HG03103 (cell line): ENCODE data around the gene LIMS1.
"Not testable (repeated sequence)": the region's sequence is repeated elsewhere in the genome, so short reads cannot be mapped to it uniquely, and the experiment has no call there.

Experiments
- ATAC-seq: cut with Tn5 transposase; IDR thresholded peaks from one replicate; pipeline ENCODE4 v1.9.1; 2021; ENCODE audit warnings: low read depth; ENCODE audit not compliant: unreplicated experiment

LIMS1 gene, protein sequence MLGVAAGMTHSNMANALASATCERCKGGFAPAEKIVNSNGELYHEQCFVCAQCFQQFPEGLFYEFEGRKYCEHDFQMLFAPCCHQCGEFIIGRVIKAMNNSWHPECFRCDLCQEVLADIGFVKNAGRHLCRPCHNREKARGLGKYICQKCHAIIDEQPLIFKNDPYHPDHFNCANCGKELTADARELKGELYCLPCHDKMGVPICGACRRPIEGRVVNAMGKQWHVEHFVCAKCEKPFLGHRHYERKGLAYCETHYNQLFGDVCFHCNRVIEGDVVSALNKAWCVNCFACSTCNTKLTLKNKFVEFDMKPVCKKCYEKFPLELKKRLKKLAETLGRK

DNA sequence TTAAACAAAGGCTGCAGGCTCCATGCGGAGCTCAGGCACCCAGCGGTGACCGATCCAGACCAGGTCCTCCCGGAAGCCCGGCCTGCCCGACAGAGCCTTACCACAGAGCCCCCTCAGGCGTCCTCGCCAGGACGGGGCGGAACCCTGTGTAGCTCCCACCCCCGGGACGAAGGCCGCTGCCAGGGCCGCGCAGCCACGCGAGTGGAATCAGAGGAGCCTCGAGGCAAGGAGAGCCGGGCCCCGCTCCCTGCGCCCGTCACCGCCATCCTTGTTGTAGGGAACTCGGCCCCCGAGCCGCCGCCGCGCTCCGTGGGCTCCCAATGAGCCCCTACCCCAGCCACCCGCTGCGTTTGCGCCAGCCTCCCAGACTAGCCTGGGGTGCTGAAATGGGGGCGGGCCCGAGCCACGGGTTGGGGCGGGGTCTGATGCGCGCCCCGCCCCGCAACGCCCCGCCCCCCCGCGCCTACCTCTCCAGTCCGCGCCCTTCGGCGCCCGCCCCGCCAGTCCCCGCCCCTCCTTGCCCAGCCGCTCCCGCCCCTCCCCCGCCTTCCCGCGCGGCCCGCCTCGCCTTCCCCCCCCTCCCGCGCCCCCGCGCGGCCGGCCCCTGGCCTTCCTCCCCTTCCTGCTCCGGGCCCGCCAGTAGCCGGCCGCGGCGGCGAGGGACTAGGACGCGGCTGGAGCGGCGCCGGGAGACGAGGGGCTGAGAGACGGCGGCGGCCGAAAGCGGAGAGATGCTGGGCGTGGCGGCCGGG lies at the start of gene LIMS1:
Gene LIMS1 (plus strand): TSS at position 639 of the 752 bp plus-strand sequence. CDS start 93 bp downstream, at position 732.
- ATAC-seq = peak; percentile 80

DNA sequence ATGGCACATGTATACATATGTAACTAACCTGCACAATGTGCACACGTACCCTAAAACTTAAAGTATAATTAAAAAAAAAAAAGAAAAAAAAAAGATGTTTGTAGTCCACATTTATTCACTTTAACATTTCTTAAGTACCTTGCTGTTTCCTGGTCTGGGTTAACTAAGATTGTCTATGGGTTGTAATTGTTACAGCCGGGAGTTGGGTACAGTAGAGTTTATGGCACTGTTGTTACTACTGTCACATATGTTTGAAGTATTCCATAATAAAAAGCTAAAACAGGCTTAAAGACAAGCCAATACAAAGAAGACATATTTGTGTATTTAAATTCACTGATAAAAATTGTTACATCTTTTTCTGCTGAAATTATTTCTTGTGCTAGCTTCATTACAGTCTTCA lies 49.0 kb upstream of the LIMS1 start:
- ATAC-seq = no peak

DNA sequence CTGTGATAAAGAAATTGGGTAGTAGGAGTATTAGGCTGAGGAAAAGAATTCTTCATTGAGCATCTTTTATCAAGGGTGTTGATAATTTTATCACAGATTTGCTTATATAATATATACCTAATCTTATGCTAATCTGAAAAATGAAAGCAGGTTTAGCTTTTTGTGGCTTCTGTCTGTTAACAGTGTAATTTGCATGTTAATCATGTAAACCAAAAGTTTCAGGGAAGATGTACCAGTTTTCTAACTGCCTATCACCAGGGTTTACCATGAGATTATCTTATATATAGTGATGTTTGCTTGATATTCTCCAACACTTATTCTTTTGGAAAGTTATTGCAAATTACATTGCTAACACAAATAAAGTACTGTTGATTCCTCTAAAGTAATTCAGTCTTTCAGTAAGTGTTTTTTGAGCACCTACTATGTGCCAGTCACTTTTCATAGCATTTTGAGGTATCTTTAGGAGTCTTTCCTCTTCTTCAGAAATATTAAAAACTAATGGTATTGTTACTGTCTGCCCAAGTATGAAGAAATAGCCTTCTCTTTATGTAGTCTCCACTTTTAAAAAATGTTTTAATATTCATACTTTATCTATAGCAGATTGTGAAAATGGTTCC lies 43.7 kb upstream of the LIMS1 start:
- no peak for ATAC-seq

DNA sequence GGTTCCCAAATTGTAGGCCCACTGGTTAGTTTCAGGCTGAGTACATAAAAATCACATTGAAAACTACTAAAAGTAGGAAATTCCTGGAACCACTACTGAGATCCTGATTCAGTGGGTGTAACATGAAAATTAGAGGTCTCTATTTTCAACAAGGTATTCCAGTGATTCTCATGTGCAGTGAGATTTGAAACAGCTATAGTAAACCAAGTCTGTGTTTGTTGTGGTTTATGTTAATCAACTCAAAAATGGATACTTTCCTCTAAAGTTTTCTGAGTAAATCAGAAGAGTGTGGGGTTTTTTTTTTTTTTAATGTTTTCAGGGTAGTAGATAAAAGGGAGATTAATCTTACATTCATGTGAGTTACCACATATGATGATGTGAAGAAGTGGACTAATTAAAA lies 42.4 kb upstream of the LIMS1 start:
- ATAC-seq = no peak

DNA sequence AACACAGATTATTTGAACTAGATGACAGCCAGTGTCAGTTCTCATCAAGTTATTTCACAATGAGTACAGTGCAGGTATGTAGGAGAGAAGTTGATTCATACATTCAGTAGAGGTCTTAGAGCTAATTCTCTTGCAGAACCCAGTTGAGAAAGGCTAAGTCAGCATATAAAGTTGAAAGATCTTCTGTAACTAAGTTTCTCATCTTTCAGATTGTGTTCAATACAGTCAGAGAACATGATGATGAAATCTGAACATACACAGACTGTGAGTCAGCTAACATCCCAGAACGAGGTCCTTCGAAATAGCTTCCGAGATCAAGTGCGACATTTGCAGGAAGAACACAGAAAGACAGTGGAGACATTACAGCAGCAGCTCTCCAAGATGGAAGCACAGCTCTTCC lies 41.9 kb upstream of the LIMS1 start:
- ATAC-seq = no peak

DNA sequence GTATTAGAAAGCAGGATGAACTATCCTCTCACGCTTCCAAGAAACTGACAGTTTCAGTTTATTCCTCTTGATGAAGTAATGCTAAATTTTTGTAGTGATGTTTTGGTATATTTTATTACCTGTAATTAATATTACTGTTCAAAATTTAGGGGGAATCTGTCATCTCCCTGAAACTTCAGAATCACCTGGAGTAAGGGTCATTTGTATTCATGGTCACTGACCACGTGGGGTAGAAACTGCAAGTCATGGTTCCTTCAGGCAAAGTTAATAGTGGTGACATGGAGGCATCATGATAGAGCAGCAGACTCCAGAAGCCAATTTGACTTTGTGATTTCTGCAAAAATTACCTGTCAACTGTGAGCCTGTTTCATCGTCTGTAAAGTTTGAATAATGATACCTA lies 38.1 kb upstream of the LIMS1 start:
- ATAC-seq = not testable (repeated sequence)

DNA sequence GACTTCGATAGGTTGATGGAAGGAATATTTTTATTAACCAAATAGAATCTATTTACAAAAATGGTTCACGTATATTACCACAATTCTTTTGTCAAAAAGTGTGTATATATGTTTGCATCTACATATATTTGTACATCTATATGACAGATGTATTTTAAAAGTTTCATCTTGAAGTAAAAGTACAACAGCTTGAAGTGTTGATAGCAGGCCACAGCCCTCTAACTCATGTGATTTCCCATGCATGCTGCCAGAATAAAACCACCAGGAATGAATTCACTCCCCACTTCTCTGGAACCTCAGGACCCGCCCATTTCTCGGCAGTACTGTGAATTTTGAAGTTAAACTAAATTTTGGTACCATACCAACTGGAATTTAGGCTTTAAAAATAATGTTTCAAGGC lies 26.6 kb upstream of the LIMS1 start:
- not testable (repeated sequence) for ATAC-seq

DNA sequence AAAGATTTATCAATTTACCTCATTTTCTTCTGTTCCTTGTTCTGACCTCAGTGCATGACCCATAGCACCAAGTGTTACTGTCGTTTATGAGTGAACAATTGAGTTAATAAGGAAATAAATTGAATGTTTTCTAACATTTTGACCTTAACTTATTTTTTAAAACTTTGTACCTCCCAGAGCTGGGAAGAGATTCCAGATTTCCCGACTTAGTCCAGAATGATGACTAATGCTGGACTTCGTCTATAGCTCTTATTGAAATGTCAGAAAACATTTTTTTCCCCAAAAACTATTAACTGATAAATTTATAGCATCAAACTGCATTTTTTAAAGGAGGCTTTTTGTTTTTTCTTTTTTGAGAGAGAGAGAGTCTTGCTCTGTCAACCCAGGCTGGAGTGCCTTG lies 21.8 kb upstream of the LIMS1 start:
- not testable (repeated sequence) for ATAC-seq

DNA sequence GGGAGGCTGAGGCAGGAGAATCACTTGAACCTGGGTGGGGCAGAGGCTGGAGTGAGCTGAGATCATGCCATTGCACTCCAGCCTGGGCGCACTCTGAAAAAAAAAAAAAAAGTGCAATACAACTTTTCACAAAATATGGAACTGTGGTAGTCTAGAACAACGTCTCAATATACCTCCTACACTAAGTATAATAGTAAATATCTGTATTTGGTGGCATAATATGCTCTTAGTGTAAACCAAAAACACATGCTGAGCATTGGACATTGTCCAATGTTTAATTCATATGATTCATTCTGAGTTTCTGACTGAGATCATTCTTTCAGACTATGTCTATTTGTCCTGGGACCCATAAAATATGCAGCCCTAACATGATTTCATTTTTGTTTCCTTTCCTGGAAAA lies 19.8 kb upstream of the LIMS1 start:
- not testable (repeated sequence) for ATAC-seq

DNA sequence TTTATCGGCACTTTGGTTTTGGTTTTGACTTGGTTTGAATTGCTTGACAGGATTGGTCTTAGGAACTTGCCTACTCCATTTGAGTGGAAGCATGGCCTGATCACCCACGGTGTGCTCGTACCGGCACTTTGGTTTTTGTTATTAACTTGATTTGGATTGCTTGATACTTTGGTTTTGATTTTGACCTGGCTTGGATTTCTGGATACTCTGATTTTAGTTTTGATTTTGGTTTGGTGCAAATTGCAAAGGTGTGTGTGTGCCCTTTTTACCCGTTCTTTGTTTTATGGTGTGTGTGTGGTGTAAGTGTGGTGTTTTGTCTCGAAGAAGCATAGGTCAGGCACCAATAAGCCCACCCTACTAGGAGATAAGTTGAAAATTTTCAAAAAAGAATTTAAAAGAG lies 9.6 kb upstream of the LIMS1 start:
- not testable (repeated sequence) for ATAC-seq

DNA sequence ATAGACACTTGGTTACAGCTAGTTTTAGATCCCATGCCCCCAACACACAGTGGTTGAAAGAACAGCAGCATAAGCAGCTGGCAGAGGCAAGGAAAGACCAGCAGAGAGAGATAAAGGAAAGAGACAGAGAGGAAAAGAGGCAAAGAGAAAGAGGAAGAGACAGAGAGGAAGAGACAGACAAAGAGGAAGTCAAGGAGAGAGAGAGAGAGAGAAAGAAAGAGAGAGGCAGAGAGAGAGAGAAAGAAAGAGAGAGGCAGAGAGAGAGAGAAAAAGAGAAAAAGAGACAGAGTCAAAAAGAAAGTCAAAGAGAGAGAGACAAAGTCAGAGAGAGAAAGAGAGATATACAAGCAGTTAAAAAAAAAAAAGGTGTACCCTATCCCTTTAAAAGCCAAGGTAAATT lies 9.0 kb upstream of the LIMS1 start:
- not testable (repeated sequence) for ATAC-seq

DNA sequence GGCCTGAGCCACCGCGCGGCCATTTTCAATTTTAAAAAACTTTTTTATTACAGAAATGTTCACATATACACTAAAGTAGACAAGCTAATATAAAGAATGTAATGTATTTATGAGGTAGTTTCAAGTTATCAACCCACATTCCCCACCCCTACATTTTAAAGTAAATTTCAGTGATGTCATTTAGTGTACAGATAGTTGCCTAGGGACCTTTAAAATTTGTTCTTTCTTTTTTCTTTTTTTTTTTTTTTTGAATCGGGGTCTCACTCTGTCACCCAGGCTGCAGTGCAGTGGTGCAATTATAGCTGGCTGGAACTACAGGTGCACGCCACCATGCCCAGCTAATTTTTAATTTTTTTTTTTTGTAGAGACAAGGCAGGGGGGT lies 2.6 kb upstream of the LIMS1 start:
- ATAC-seq = no peak

DNA sequence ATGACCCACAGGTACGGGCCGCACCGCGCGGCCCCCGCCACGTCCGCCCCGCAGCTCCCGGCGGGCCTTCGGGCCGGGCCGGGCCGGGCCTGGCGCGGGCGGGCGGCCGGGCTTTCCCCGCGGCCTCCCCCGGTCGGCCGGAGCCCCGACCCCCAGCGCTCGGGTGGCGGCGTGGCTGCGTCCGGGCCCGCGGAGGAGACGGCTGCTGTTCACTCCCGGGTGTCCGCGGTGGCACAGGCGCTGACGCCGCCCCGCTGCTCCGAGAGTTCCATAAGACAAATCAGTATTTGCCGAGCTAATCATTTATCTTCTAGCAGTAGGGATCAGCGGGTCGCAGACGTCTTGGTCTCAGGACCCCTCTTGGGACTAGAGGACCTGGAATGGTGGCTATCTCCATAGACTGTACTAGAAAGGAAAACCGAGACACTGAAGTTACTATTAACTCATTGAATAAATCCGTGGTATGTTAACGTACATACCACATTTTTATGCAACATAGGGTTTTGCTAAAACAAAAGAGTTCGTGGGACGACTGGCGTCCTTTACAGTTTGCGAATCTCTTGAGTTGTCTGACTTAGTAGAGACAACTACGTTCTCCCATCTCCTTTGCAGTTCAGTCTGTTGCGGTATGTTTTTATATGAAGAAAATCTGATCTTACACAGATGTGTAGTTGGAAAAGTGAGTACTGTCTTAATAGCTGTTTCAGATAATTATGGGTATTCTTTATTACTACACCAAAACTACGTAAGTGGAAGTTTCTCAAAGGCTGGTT lies 500 bp downstream of the LIMS1 start:
- peak; percentile 32 for ATAC-seq

DNA sequence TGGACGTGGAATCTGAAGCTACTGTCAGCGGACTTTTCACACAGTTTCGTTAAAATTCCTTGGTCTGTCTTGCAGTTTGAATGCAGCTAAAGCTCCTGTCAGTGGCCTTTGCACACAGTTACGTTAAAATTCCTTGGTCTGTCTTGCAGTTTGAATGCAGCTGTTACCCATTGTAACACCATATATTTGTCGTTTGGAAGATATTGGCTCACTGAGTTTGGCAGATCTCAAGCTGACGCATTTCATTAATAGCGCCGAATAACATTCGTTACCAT lies 1.0 kb downstream of the LIMS1 start:
- ATAC-seq = no peak

DNA sequence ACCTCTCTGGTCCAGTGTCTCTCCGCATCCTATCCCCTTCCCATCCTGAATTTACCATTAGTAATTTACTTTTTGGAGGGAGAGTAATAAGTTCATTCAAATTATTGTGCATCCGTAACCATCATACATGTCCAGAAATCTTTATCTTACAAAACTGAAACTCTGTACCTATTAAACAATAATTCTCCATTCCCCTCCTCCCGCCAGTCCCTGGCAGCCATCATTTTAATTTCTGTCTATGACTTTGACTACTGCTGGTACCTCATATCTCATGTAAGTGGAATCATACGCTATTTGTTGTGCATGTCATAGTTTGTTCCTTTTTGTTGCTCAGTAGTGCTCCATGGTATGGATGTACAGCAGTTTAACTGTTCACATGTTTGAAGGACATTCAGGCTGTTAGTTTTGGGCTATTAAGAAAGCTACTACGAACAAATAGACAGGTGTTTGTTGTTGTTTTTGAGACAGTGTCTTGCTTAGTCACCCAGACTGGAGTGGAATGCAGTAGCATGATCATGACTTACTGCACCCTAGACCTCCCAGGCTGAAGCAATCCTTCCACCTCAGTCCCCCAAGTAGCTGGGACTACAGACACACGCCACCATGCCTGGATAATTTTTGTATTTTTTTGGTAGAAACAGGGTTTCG lies 2.0 kb downstream of the LIMS1 start:
- no peak for ATAC-seq

DNA sequence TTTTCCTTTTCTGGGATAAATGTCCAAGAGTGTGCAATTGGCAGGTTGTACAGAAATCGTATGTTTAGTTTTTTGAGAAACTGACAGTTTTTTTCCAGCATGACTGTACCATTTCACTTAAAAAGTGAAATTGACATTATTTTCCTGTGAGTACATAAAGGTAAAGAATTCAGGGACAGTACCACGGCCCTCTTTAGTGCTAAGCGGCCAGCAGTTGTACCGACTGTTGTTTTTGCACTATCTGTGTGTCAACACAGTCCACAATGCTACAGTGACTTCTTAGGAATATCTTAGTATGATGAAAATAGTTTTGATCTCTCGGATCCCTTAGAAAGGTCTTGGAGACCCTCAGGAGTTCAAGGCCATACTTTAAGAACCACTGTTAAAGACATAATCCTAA lies 2.6 kb downstream of the LIMS1 start:
- no peak for ATAC-seq

DNA sequence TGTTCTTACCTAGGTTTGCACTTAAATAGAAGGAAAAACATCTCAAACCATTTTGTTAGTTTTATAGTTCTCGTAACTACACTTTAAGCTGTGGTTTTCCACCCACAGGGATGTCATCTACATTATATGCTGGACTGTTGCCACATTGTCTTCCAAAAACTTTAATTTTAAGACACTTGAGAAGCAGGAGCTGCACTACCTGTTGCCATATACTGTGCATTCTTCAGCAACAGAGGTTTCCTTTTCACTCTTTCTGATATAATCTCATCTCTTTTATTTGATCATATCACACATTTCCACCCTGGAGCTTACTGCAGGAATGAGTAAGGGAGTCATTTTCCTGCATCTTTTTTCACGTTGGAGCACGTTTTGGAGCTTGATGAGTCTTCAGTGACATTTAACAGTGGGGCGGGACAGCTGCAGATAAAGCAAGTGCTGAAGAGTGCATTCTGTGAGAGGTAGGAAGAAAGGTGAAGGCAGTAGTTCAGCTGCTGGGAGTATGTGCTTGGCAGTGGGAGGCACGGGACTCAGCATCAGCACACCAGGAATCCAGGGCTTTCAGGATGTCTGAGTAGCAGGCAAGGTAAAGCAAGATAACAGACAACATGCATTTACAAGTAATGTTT lies 3.8 kb downstream of the LIMS1 start:
- ATAC-seq = no peak

DNA sequence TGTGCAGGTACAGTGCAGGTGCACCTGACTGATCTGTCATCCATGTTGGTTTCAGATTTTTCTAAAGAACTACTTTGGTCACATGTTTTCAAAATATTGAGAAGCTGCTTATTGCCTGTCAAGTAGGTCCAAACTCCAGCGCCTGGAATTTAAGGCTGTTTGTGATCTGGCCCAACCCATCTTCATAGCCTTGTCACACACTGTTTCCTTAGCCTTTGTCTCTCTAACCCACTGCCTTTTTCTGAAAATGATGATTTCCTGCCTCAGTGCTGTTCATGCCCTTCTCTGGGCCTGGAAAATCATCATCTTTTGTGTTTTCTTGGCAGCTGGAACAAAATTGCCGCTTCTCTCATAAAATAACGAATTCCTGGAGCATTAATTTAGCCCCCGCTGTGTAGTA lies 7.2 kb downstream of the LIMS1 start:
- ATAC-seq = no peak

DNA sequence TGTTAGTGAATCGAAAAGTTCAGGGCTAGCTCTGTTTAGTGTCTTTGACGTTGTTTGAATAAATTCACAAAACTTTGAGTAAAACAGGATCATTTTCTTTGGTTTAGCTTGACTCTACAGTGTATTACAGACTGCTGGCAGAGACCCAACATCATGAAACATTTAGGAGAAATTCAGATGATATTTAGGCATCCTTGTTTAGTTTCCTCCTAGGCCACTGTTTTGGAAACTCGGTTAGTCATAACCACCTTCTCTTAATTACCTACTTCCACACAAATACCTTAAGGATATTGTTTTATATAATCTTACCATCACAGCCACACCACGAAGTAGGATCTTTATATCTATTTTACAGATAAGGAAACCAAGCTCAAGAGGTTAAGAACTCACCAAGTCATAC lies 7.8 kb downstream of the LIMS1 start:
- ATAC-seq = no peak

DNA sequence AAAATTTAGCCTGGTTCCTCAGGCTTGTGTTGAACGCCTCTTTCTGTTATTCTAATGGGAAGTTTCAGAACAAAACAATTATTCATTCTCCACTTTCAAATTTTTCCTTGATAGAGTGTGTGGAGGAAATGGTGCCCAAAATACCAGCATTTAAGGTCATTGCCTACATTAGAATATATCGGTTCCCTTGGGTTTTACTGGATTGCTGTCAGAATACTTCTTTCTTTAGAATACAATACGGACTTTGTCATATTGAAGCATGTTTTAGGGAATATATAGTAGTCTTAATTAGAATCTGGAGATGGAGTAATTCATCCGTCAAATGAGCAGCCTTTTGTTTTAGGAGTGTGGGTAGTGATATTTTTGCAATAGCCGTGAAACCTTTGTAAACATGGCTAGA lies 13.3 kb downstream of the LIMS1 start:
- no peak for ATAC-seq
